Right lobe of liver (tissue), 4 donors: ENCODE results near the gene AIFM3.

Experiments
- POLR2A ChIP-seq: fragments of 450-650 bp; IDR thresholded peaks from one replicate; pipeline ENCODE4 v1.6.1; 2017; ENCODE audit warnings: antibody characterized with exemption, mild to moderate bottlenecking
- TF ChIP-seq, protein P1 (sequence below), 4 donors: fragments of 200-600 bp in 3 of 4; fragments of 450-650 bp in 1 of 4; IDR thresholded peaks; one replicate each; pipeline versions ENCODE4 v1.5.1 to v1.8.0; 2016 to 2022; ENCODE audit warnings: antibody characterized with exemption in 4 of 4, mild to moderate bottlenecking in 2 of 4
- donor health status: DM: no; HTN: no; CAD: no.
- donor health status: DM: no; HTN: no; CAD: no.
- donor health status: DM: no; HTN: yes; CAD: no.

- TF ChIP-seq POLR2A = no peak
- TF ChIP-seq, protein P1, sequence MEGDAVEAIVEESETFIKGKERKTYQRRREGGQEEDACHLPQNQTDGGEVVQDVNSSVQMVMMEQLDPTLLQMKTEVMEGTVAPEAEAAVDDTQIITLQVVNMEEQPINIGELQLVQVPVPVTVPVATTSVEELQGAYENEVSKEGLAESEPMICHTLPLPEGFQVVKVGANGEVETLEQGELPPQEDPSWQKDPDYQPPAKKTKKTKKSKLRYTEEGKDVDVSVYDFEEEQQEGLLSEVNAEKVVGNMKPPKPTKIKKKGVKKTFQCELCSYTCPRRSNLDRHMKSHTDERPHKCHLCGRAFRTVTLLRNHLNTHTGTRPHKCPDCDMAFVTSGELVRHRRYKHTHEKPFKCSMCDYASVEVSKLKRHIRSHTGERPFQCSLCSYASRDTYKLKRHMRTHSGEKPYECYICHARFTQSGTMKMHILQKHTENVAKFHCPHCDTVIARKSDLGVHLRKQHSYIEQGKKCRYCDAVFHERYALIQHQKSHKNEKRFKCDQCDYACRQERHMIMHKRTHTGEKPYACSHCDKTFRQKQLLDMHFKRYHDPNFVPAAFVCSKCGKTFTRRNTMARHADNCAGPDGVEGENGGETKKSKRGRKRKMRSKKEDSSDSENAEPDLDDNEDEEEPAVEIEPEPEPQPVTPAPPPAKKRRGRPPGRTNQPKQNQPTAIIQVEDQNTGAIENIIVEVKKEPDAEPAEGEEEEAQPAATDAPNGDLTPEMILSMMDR (IDR thresholded peaks at IDR 0.05) = no peak
Measured at GRCh38 chr22:20976291-20976877, 9.3 kb downstream of the AIFM3 start.
